Epithelial cell of esophagus (primary cell): ENCODE results near the gene KSR1.
"Not testable (repeated sequence)": the region's sequence is repeated elsewhere in the genome, so short reads cannot be mapped to it uniquely, and the experiment has no call there.

Experiments
- DNase-seq: peaks from one replicate; pipeline ENCODE4 v3.0.0; 2010; ENCODE audit warnings: low read depth
- H3K4me3 ChIP-seq: 2 replicates; pipeline ENCODE4 v1.5.1; 2011; ENCODE audit warnings: mild to moderate bottlenecking, low read length, control low read depth
- TF ChIP-seq, protein P1 (sequence below): IDR thresholded peaks from 2 replicates; pipeline ENCODE4 v1.5.1; 2011; ENCODE audit warnings: low read depth, mild to moderate bottlenecking, low read length, control low read depth, inconsistent platforms; ENCODE audit not compliant: insufficient read depth; ENCODE audit errors: missing control alignments

The KSR1 gene

DNA sequence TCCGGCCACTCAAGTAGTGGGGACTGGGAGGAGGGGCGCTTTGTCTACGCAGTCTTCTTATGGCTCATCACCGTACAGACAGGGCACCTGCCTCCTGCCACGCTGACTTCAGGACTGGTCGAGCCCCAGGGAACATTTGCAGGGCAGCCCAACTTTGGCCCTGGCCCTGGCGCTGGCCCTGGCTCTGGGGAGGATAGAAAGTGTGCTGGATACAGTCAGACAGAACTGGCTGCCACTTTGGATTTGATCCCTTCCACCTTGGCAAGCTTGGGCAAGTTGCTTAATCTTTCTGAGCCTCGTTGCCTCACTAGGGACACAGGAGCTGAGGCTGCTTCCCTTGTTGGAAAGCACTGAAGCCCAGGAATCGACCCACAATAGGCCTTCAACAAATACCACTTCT is 188.3 kb downstream of the KSR1 start:
- DNase-seq: peak; percentile 44
- H3K4me3 ChIP-seq: no peak overlapping the region
- TF ChIP-seq, protein P1, sequence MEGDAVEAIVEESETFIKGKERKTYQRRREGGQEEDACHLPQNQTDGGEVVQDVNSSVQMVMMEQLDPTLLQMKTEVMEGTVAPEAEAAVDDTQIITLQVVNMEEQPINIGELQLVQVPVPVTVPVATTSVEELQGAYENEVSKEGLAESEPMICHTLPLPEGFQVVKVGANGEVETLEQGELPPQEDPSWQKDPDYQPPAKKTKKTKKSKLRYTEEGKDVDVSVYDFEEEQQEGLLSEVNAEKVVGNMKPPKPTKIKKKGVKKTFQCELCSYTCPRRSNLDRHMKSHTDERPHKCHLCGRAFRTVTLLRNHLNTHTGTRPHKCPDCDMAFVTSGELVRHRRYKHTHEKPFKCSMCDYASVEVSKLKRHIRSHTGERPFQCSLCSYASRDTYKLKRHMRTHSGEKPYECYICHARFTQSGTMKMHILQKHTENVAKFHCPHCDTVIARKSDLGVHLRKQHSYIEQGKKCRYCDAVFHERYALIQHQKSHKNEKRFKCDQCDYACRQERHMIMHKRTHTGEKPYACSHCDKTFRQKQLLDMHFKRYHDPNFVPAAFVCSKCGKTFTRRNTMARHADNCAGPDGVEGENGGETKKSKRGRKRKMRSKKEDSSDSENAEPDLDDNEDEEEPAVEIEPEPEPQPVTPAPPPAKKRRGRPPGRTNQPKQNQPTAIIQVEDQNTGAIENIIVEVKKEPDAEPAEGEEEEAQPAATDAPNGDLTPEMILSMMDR: no peak

DNA sequence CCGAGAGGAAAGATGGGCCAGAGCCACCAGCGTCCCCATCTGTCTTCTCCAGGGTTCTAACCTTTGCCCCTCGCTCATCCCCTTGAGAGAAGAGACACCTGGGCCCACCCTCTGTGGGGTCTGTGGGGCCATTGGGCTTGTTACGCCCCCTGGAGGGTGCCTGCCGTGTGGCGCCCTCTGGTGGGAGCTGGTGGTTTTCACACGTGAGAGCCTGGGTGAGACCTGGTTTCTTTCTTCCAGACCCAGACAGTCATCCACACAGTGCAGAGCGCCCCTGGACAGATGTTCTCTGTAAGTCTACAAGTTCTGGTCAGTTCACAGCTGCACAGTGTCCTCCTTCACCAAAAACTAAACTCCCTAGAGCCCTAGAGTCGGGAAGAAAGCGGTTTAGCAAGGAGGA is 189.4 kb downstream of the KSR1 start:
- H3K4me3 ChIP-seq, DNase-seq: not testable (repeated sequence)
- TF ChIP-seq, protein P1: peak; percentile 15

DNA sequence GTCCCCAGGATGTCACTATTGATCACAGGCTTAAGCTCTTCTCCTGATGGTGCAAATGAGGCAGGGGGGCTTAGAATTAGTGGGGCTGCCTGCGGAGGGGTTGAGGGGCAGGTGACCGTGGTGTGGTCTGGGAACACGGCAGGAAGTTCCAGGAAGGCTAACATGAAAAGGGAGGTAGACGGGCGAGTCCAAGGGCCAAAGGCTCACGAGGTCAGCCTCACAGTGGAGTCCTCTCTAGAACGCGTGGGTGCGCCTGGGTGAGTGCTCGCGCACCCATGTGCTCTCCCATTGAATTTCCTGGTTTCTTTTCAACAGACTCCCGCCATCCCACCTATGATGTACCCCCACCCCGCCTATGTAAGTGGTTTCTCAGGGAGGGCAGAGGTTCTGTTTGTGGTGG is 190.0 kb downstream of the KSR1 start:
- no peak for DNase-seq
- TF ChIP-seq, protein P1: no peak
- H3K4me3 ChIP-seq: no peak overlapping the region

DNA sequence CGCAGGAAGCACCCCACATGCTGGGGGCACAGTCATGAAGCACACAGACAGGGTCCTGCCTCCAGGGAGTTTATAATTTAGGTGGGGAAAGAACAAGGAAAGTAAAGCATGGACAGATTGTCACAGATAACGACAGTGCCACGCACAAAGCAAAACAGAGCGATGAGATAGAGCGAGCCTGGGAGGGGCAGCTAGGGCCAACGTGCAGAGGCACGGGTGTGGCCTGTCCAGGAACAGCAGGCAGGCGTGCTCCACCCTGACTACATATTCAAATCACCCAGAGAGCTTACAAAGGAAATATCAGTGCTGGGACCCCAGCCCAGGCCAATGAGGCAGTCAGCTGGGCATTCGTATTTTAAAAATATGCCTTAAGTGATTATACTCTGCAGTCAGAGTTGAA is 191.5 kb downstream of the KSR1 start:
- no peak overlapping the region for H3K4me3 ChIP-seq
- TF ChIP-seq, protein P1: peak; percentile 2
- no peak for DNase-seq

DNA sequence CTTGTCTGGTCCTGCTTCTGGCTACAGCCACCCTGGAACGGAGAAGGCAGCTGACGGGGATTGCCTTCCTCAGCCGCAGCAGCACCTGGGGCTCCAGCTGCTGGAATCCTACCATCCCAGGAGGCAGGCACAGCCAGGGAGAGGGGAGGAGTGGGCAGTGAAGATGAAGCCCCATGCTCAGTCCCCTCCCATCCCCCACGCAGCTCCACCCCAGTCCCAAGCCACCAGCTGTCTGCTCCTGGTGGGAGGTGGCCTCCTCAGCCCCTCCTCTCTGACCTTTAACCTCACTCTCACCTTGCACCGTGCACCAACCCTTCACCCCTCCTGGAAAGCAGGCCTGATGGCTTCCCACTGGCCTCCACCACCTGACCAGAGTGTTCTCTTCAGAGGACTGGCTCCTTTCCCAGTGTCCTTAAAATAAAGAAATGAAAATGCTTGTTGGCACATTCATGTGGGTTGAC is 192.9 kb downstream of the KSR1 start:
- not testable (repeated sequence) for DNase-seq

DNA sequence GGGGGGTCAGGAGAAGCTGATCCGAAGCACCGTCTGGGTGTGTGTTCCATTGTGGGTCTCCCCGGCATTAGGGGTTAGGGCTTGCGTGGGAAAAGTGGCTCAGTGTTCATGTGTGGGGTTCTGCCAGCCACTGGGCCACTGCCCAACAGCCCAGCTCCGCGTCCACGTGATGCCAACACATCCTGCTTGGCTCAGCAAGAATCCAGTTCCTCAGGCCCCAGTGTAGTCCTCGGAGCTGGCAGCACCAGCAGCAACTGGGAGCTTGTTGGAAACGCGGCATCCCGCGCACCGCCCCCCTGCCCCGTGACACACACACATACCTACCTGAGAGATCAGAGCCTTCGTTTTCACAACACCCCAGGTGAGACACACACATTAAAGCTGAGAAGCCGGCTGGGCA is 193.7 kb downstream of the KSR1 start:
- no peak overlapping the region for H3K4me3 ChIP-seq
- TF ChIP-seq, protein P1: no peak
- DNase-seq: peak; percentile 7

More for the DNA sequence above, 192.9 kb downstream of the KSR1 start:
- H3K4me3 ChIP-seq: not testable (repeated sequence)

DNA sequence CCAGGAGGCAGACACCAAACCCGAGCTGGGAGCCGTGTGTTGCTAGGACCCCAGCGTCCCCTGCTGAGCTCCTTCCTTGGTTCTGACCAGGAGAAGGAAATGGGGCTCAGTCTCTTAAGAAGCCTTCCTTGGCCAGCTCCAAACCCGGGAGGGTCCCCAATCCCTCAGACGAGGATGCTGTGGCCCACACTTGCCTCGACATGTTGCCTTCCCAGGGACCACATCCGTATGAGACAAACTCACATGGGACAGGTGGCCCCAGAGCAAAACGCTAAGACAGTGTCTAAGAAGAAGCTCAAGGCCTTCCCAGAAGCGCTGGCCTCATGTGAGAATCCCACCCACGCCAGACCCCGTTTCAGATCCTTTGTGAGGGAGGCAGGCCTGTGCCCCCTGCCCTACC is 194.6 kb downstream of the KSR1 start:
- DNase-seq: no peak
- H3K4me3 ChIP-seq: no peak overlapping the region
- TF ChIP-seq, protein P1: no peak
